Stomach (tissue), 4 donors: Measurements from ENCODE around the gene NR3C1.

Experiments used
- EP300 ChIP-seq: sonication (generic); formaldehyde crosslinking; IDR thresholded peaks from one replicate; pipeline ENCODE4 v1.6.1; 2017; ENCODE audit warnings: antibody characterized with exemption
- POLR2A ChIP-seq, 4 donors: fragments of 450-650 bp; IDR thresholded peaks; one replicate each; pipeline ENCODE4 v1.6.1; 2016; ENCODE audit warnings: antibody characterized with exemption in 4 of 4, control low read depth in 2 of 4, mild to moderate bottlenecking in 1 of 4, moderate library complexity in 1 of 4
- TF ChIP-seq, protein P1 (sequence below), 7 experiments: fragments of 450-650 bp in 4 of 7; fragments of 200-600 bp in 3 of 7; sonication (generic) in 3 of 7; IDR thresholded peaks; one replicate each; pipeline ENCODE4 v1.5.1; 2016 to 2019; ENCODE audit warnings: antibody characterized with exemption in 7 of 7, control low read depth in 2 of 7, mild to moderate bottlenecking in 1 of 7

DNA sequence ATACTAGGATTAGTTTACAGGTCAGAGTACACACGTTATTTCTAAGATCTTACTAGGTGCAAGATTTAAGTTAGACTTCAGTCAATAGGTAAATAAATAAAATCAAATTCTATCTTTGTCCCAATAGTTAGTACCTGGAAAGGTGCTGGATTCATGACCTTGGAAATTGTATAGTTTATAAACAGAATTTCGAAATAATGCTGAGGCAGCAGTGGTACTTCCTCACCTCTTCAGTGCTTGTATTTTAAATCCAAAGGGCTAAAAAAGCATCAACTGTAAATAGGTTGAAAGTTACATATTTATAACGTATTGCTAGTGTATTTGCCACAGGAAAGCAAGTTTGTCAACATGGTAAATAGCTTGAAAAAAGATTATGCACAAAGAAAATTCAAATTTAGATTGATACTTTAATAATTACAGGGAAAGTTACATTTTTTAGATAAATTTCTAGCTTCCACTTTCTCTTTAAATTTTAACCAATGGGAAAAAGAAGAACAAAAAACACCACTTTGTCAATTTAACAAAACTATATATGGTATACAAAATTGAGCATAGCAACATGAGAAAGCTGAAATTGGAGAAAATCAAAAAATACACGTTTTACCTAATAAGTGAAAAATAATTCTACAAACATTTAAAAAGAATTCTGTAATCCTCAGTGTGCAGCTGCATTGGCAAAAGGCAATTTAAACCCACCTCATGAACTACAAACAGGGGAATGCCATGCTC lies 46.5 kb downstream of the NR3C1 start:
- TF ChIP-seq EP300 (no peak), POLR2A (IDR thresholded peaks at IDR 0.05) (no peak)
- TF ChIP-seq, protein P1, sequence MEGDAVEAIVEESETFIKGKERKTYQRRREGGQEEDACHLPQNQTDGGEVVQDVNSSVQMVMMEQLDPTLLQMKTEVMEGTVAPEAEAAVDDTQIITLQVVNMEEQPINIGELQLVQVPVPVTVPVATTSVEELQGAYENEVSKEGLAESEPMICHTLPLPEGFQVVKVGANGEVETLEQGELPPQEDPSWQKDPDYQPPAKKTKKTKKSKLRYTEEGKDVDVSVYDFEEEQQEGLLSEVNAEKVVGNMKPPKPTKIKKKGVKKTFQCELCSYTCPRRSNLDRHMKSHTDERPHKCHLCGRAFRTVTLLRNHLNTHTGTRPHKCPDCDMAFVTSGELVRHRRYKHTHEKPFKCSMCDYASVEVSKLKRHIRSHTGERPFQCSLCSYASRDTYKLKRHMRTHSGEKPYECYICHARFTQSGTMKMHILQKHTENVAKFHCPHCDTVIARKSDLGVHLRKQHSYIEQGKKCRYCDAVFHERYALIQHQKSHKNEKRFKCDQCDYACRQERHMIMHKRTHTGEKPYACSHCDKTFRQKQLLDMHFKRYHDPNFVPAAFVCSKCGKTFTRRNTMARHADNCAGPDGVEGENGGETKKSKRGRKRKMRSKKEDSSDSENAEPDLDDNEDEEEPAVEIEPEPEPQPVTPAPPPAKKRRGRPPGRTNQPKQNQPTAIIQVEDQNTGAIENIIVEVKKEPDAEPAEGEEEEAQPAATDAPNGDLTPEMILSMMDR (IDR thresholded peaks at IDR 0.05) = no peak
